BE2C (cell line): ENCODE measurements around the gene LHPP.

Experiments
- DNase-seq: peaks from one replicate; pipeline ENCODE4 v3.0.0-alpha.2; 2020
- H3K27me3 ChIP-seq: fragments of 250-450 bp; sonication (Bioruptor Pico); 2 replicates; pipeline ENCODE4 v1.5.1; 2020; ENCODE audit warnings: mild to moderate bottlenecking
- H3K36me3 ChIP-seq: fragments of 250-450 bp; sonication (Bioruptor Pico); 2 replicates; pipeline ENCODE4 v1.5.1; 2020; ENCODE audit warnings: mild to moderate bottlenecking
- H3K4me1 ChIP-seq: fragments of 250-450 bp; sonication (Bioruptor Pico); 2 replicates; pipeline ENCODE4 v1.5.1; 2020
- H3K4me3 ChIP-seq: 2 replicates; pipeline ENCODE4 v1.5.1; 2011; ENCODE audit warnings: low read depth, low read length
- H3K9me3 ChIP-seq: fragments of 250-450 bp; sonication (Bioruptor Pico); 2 replicates; pipeline ENCODE4 v1.5.1; 2020
- CTCF ChIP-seq: IDR thresholded peaks from 2 replicates; pipeline ENCODE4 v1.5.1; 2012; ENCODE audit warnings: mild to moderate bottlenecking, low read depth, low read length

The LHPP gene

GRCh38 chr10:124568339-124568738 lies 106.7 kb downstream of the LHPP start:
- no peak for DNase-seq
- no peaks in the 10 kb centered on the region for H3K4me1 ChIP-seq
- no peaks in the 10 kb centered on the region for H3K36me3 ChIP-seq
- H3K9me3 ChIP-seq: no peaks in the 10 kb centered on the region
- no peak for TF ChIP-seq CTCF
- no peaks in the 10 kb centered on the region for H3K27me3 ChIP-seq
- no peak overlapping the region for H3K4me3 ChIP-seq

- no peaks in the 10 kb centered on the region for H3K9me3 ChIP-seq
- peak; percentile 42 for DNase-seq
- H3K4me1 ChIP-seq: no peaks in the 10 kb centered on the region
- no peak for TF ChIP-seq CTCF
- no peaks in the 10 kb centered on the region for H3K36me3 ChIP-seq
- H3K27me3 ChIP-seq: no peaks in the 10 kb centered on the region
- no peak overlapping the region for H3K4me3 ChIP-seq
These were observed 107.4 kb downstream of the LHPP start for GRCh38 chr10:124568848-124569622.

GRCh38 chr10:124569623-124570470 lies 108.2 kb downstream of the LHPP start:
- no peak for TF ChIP-seq CTCF
- Histone ChIP-seq H3K9me3 (no peaks in the 10 kb centered on the region), H3K27me3 (no peaks in the 10 kb centered on the region), H3K4me3 (no peak overlapping the region), H3K4me1 (no peaks in the 10 kb centered on the region), H3K36me3 (no peaks in the 10 kb centered on the region)
- DNase-seq: no peak

- no peaks in the 10 kb centered on the region for H3K27me3 ChIP-seq
- DNase-seq: no peak
- no peaks in the 10 kb centered on the region for H3K9me3 ChIP-seq
- no peak overlapping the region for H3K4me3 ChIP-seq
- no peaks in the 10 kb centered on the region for H3K4me1 ChIP-seq
- TF ChIP-seq CTCF: no peak
- no peaks in the 10 kb centered on the region for H3K36me3 ChIP-seq
These were observed 109.0 kb downstream of the LHPP start for GRCh38 chr10:124570646-124571045.

- TF ChIP-seq CTCF: no peak
- no peaks in the 10 kb centered on the region for H3K36me3 ChIP-seq
- no peaks in the 10 kb centered on the region for H3K9me3 ChIP-seq
- no peaks in the 10 kb centered on the region for H3K27me3 ChIP-seq
- H3K4me3 ChIP-seq: no peak overlapping the region
- no peak for DNase-seq
- no peaks in the 10 kb centered on the region for H3K4me1 ChIP-seq
These were observed 111.1 kb downstream of the LHPP start for GRCh38 chr10:124572751-124573150.
